Mesenchymal stem cell (in vitro differentiated cells and primary cell): ENCODE data around the gene MKKS.
A peak's percentile ranks its signal among the peaks of the same experiment; 100 is the strongest.

Experiments used
- DNase-seq: peaks from one replicate; pipeline ENCODE4 v3.0.0-alpha.2; 2013
- H2AFZ ChIP-seq: one replicate; pipeline ENCODE4 v1.6.1; 2013; ENCODE audit warnings: low read depth, mild to moderate bottlenecking, control low read depth, inconsistent platforms, low read length, moderate library complexity
- H2AK5ac ChIP-seq: 2 replicates; pipeline ENCODE4 v1.6.1; 2013; ENCODE audit warnings: low read length, moderate library complexity, mild to moderate bottlenecking, inconsistent platforms; ENCODE audit not compliant: severe bottlenecking
- H2BK120ac ChIP-seq: one replicate; pipeline ENCODE4 v1.6.1; 2013; ENCODE audit warnings: low read depth, mild to moderate bottlenecking, inconsistent platforms, low read length, moderate library complexity
- H2BK12ac ChIP-seq, 2 experiments: one replicate each; pipeline ENCODE4 v1.6.1; 2013; ENCODE audit warnings: inconsistent platforms in 2 of 2, low read length in 2 of 2, mild to moderate bottlenecking in 2 of 2, moderate library complexity in 2 of 2, control low read depth in 1 of 2
- H2BK15ac ChIP-seq: one replicate; pipeline ENCODE4 v1.6.1; 2013; ENCODE audit warnings: mild to moderate bottlenecking, low read depth, inconsistent platforms; ENCODE audit not compliant: poor library complexity, severe bottlenecking
- H2BK5ac ChIP-seq: 2 replicates; pipeline ENCODE4 v1.6.1; 2013; ENCODE audit warnings: low read depth, mild to moderate bottlenecking, low read length, control low read depth, inconsistent platforms; ENCODE audit not compliant: poor library complexity, severe bottlenecking
- H3K14ac ChIP-seq, 2 experiments: one replicate each; pipeline ENCODE4 v1.6.1; 2013; ENCODE audit warnings: inconsistent platforms in 2 of 2, low read length in 2 of 2, control low read depth in 1 of 2, mild to moderate bottlenecking in 1 of 2, moderate library complexity in 1 of 2
- H3K18ac ChIP-seq, 2 experiments: one replicate each; pipeline ENCODE4 v1.6.1; 2013; ENCODE audit warnings: inconsistent platforms in 2 of 2, low read length in 2 of 2, control low read depth in 1 of 2, low read depth in 1 of 2, mild to moderate bottlenecking in 1 of 2
- H3K23ac ChIP-seq, 2 experiments: one replicate each; pipeline ENCODE4 v1.6.1; 2013; ENCODE audit warnings: inconsistent platforms in 2 of 2, low read length in 2 of 2, mild to moderate bottlenecking in 2 of 2, moderate library complexity in 2 of 2, control low read depth in 1 of 2
- H3K27ac ChIP-seq: 2 replicates; pipeline ENCODE4 v1.5.1; 2013; ENCODE audit warnings: mild to moderate bottlenecking, moderate library complexity, low read length, control low read depth, inconsistent platforms; ENCODE audit not compliant: poor library complexity, severe bottlenecking
- H3K27me3 ChIP-seq, 2 experiments: 2 replicates each; pipeline versions ENCODE4 v1.6.1 to v1.7.0; 2013; ENCODE audit warnings: low read length in 2 of 2, mild to moderate bottlenecking in 2 of 2, moderate library complexity in 2 of 2, control low read depth in 1 of 2, inconsistent platforms in 1 of 2; ENCODE audit not compliant: control insufficient read depth in 1 of 2, insufficient read depth in 1 of 2
- H3K36me3 ChIP-seq, 2 experiments: 2 replicates each; pipeline versions ENCODE4 v1.6.1 to v1.7.0; 2013; ENCODE audit warnings: low read length in 2 of 2, control low read depth in 1 of 2, inconsistent platforms in 1 of 2, low read depth in 1 of 2, mild to moderate bottlenecking in 1 of 2; ENCODE audit not compliant: insufficient read depth in 2 of 2, control insufficient read depth in 1 of 2
- H3K4ac ChIP-seq, 2 experiments: one replicate each; pipeline ENCODE4 v1.6.1; 2013; ENCODE audit warnings: inconsistent platforms in 2 of 2, low read length in 2 of 2, mild to moderate bottlenecking in 2 of 2, moderate library complexity in 2 of 2, control low read depth in 1 of 2, low read depth in 1 of 2
- H3K4me1 ChIP-seq: 2 replicates; pipeline ENCODE4 v1.6.1; 2013; ENCODE audit warnings: low read depth, low read length, control low read depth; ENCODE audit not compliant: control insufficient read depth, insufficient read depth
- H3K4me2 ChIP-seq: 2 replicates; pipeline ENCODE4 v1.6.1; 2013; ENCODE audit warnings: low read length, mild to moderate bottlenecking, inconsistent platforms; ENCODE audit not compliant: poor library complexity, severe bottlenecking
- H3K4me3 ChIP-seq, 2 experiments: 2 replicates each; pipeline versions ENCODE4 v1.5.1 to v1.7.0; 2013; ENCODE audit warnings: low read length in 2 of 2, mild to moderate bottlenecking in 2 of 2, control low read depth in 1 of 2, low read depth in 1 of 2; ENCODE audit not compliant: insufficient read depth in 1 of 2
- H3K79me1 ChIP-seq: replicated peaks from 2 replicates; pipeline ENCODE4 v1.6.1; 2013; ENCODE audit warnings: mild to moderate bottlenecking, control low read depth, low read length, inconsistent platforms; ENCODE audit not compliant: poor library complexity, severe bottlenecking
- H3K9ac ChIP-seq: 2 replicates; pipeline ENCODE4 v1.7.0; 2013; ENCODE audit warnings: mild to moderate bottlenecking, low read length, moderate library complexity
- H3K9me3 ChIP-seq: 2 replicates; pipeline ENCODE4 v1.7.0; 2013; ENCODE audit warnings: mild to moderate bottlenecking, low read length; ENCODE audit not compliant: control insufficient read depth
- H4K8ac ChIP-seq: one replicate; pipeline ENCODE4 v1.6.1; 2013; ENCODE audit warnings: inconsistent platforms, mild to moderate bottlenecking, low read length, moderate library complexity
- H4K91ac ChIP-seq: one replicate; pipeline ENCODE4 v1.6.1; 2013; ENCODE audit warnings: mild to moderate bottlenecking, low read length, inconsistent platforms
- WGBS: methylation state at CpG from one replicate; pipeline ENCODE4 v1.1.7; 2013; ENCODE audit warnings: mixed read lengths; 5-methylcytosine and 5-hydroxymethylcytosine counted together

Gene MKKS

DNA sequence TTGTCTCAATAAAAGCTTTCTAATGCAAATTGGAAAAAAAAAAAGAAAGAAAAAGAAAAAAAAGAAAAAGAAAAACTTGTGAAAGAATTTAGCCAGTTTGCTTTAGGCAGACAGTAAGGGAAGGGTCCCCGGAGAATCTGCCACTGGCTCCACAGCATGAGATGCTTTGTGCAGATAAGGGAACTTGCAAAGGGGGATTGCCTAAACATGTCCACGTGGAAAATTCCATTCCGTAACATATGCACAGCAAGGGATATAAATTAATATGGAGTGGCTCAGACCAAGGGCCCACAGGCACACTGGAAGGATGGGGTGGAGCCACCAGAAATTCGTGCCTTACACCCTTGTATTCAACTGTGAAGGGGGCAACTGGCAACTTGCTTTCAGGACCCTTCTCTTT, 45.4 kb downstream of the MKKS start:
- Histone ChIP-seq H3K23ac (no peak overlapping the region), H3K4me1 (peaks cover 2% of the 10 kb centered on the region), H3K9me3 (no peaks in the 10 kb centered on the region), H3K4ac (no peak overlapping the region), H3K79me1 (no peaks in the 10 kb centered on the region), H3K14ac (no peak overlapping the region), H4K91ac (no peak overlapping the region), H3K9ac (no peak overlapping the region), H2AFZ (no peak overlapping the region), H3K18ac (peak overlapping the region in 1 of 2 experiments; percentile 48), H3K4me2 (no peak overlapping the region), H3K27ac (no peak overlapping the region), H3K36me3 (no peaks in the 10 kb centered on the region), H4K8ac (no peak overlapping the region), H2AK5ac (no peak overlapping the region), H2BK12ac (peak overlapping the region in 1 of 2 experiments; percentile 54), H3K27me3 (no peaks in the 10 kb centered on the region), H2BK120ac (no peak overlapping the region), H2BK5ac (no peak overlapping the region), H2BK15ac (no peak overlapping the region), H3K4me3 (no peak overlapping the region)
- peak; percentile 44 for DNase-seq
- 55% methylated on average over 4 of the region's 4 CpGs for WGBS

DNA sequence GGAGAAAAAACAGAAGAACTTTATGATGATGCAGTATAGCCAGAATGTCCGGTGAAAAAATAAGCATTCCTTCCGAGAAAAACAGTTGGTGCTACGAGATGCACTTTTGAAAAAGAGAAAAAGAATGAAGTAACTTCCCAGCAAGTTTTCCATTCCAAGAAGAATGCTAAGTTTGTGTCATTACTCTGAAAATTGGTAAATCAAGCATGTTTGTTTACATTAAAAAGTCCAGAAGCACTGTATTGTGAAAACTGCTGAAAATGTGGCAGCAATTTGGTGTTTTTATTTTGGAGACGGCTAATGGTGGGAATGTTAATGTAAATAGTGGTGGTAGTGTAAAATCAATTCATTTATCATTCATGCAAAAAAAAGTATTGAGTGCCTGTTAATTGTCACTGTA, 46.3 kb downstream of the MKKS start:
- H4K91ac ChIP-seq, result no peak overlapping the region
- no peaks in the 10 kb centered on the region for H3K79me1 ChIP-seq
- H2AFZ ChIP-seq, result no peak overlapping the region
- H3K9me3 ChIP-seq, result no peaks in the 10 kb centered on the region
- H3K4me3 ChIP-seq, result no peak overlapping the region
- no peak overlapping the region for H3K27ac ChIP-seq
- H2AK5ac ChIP-seq, result no peak overlapping the region
- no peak overlapping the region for H3K4me2 ChIP-seq
- no peak overlapping the region for H4K8ac ChIP-seq
- no peak overlapping the region for H3K14ac ChIP-seq
- peak; percentile 58 for DNase-seq
- H3K18ac ChIP-seq, result no peak overlapping the region
- no peak overlapping the region for H2BK120ac ChIP-seq
- no peak overlapping the region for H3K9ac ChIP-seq
- H3K4me1 ChIP-seq, result peaks cover 2% of the 10 kb centered on the region
- no peaks in the 10 kb centered on the region for H3K36me3 ChIP-seq
- H2BK15ac ChIP-seq, result no peak overlapping the region
- no peak overlapping the region for H2BK12ac ChIP-seq
- no peak overlapping the region for H2BK5ac ChIP-seq
- 73% methylated on average over 3 of the region's 4 CpGs for WGBS
- H3K27me3 ChIP-seq, result no peaks in the 10 kb centered on the region
- no peak overlapping the region for H3K4ac ChIP-seq
- no peak overlapping the region for H3K23ac ChIP-seq

DNA sequence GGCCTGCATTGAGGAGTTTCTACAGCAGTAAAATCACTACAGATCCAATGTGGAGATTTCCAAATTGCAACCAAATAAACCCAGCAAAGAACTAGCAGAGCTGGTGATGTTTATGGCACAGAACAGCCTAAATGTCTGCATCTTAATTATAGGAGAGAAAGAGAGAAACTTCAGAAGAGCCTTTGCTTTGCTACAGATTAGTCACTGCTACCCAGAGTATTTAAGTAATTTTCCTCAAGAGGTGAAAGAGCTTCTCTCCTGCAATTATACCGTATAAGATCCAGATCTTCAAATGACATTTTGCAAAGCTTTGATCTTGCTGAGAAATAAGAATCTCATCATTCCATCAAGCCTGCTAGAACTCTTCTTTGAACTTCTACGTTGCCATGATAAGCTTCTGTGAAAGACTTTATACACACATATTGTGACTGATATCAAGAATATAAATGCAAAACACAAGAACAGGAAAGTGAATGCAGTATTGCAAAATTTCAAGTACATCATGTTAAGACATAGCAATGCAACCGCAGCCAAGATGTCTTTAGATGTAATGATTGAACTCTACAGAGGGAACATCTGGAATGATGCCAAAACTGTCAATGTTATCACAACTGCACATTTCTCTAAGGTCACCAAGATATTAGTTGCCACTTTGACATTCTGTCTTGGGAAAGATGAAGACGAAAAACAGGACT, 48.0 kb downstream of the MKKS start:
- no peaks in the 10 kb centered on the region for H3K79me1 ChIP-seq
- WGBS, result 81% methylated on average over 4 of the region's 4 CpGs

DNA sequence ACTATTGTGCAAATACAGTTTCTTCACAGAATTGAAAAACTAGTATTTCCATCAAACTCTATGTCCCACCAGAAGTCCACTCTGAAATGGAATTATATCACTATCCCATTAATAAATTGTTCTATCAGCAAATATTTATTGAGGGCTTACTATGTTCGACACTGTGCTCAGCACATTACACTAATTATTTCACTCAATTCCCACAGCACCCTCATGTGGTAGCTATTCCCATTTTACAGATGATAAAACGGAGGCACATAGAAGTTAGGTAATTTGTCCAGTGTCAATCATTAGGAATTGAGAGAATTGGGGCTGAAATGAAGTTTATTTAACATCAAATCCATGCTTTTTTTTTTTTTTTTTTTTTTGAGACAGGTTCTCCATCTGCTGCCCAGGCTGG, 52.5 kb downstream of the MKKS start:
- Histone ChIP-seq H2BK12ac (no peak overlapping the region), H3K4ac (no peak overlapping the region), H3K9ac (no peak overlapping the region), H2AFZ (no peak overlapping the region), H3K27ac (no peak overlapping the region), H3K14ac (no peak overlapping the region), H4K8ac (no peak overlapping the region), H3K4me1 (no peaks in the 10 kb centered on the region), H4K91ac (no peak overlapping the region), H3K79me1 (no peaks in the 10 kb centered on the region), H2AK5ac (no peak overlapping the region), H3K27me3 (no peaks in the 10 kb centered on the region), H3K4me3 (no peak overlapping the region), H3K18ac (no peak overlapping the region), H3K4me2 (no peak overlapping the region), H3K23ac (no peak overlapping the region), H3K36me3 (no peaks in the 10 kb centered on the region), H3K9me3 (no peaks in the 10 kb centered on the region), H2BK15ac (no peak overlapping the region), H2BK5ac (no peak overlapping the region), H2BK120ac (no peak overlapping the region)
- no peak for DNase-seq
- WGBS, result no CpG with 5 or more reads among the region's 2 CpGs

More for the DNA sequence above, 48.0 kb downstream of the MKKS start:
- Histone ChIP-seq H2BK5ac (no peak overlapping the region), H3K4me1 (peaks cover 2% of the 10 kb centered on the region), H3K18ac (no peak overlapping the region), H2AK5ac (no peak overlapping the region), H3K14ac (no peak overlapping the region), H3K9me3 (no peaks in the 10 kb centered on the region), H3K36me3 (no peaks in the 10 kb centered on the region), H3K23ac (no peak overlapping the region), H4K8ac (no peak overlapping the region), H2BK15ac (no peak overlapping the region), H2BK12ac (no peak overlapping the region), H3K27me3 (no peaks in the 10 kb centered on the region), H2BK120ac (no peak overlapping the region), H3K9ac (no peak overlapping the region), H2AFZ (no peak overlapping the region), H3K4me2 (no peak overlapping the region), H3K4me3 (no peak overlapping the region), H3K27ac (no peak overlapping the region), H4K91ac (no peak overlapping the region), H3K4ac (no peak overlapping the region)
- DNase-seq, result peak; percentile 48
